ENCODE results near the gene AASDHPPT. TPM values are rescaled to one million over a fixed set of nuclear protein-coding genes. Genes with fewer than 3 reads are reported as not detected.

Gene AASDHPPT
- polyA plus RNA-seq, 1 donor from 2014 or later: 322 TPM

DNA sequence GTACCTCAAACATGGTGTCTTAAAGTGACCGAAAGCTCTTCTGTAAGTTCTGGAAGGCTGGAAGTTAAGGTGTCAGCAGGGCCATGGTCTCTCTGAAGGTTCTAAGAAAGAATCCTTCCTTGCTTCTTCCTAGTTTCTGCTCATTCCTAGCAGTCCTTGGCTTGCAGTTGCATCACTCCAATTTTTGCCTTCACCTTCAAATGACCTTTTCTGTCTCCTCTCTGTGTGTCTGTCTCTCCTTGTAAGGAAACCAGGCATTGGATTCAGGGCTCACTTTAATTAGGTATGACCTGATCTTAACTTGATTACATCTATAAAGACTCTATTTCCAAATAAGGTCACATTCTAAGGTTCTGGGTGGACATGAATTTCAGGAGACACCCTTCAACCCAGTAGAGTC is 8.7 kb downstream of the AASDHPPT start:
- H3K79me2 ChIP-seq (replicated peaks; ENCODE audit: insufficient read depth, low read length): peaks cover 79% of the 10 kb centered on the region
- H4K20me1 ChIP-seq (ENCODE audit: insufficient read depth): peaks cover 6% of the 10 kb centered on the region
- H3K27me3 ChIP-seq (ENCODE audit: insufficient read depth, low read depth, low read length): no peaks in the 10 kb centered on the region
- no peak overlapping the region for H3K4me3 ChIP-seq (ENCODE audit: low read length)
- H3F3A ChIP-seq (ENCODE audit: insufficient read depth, low read length, poor library complexity, severe bottlenecking): no peaks in the 10 kb centered on the region
- H3K9ac ChIP-seq (ENCODE audit: low read length): no peak overlapping the region
- no peak for TF ChIP-seq TAF1 (IDR thresholded peaks at IDR 0.05; ENCODE audit: low read depth)
- TF ChIP-seq, protein P1, sequence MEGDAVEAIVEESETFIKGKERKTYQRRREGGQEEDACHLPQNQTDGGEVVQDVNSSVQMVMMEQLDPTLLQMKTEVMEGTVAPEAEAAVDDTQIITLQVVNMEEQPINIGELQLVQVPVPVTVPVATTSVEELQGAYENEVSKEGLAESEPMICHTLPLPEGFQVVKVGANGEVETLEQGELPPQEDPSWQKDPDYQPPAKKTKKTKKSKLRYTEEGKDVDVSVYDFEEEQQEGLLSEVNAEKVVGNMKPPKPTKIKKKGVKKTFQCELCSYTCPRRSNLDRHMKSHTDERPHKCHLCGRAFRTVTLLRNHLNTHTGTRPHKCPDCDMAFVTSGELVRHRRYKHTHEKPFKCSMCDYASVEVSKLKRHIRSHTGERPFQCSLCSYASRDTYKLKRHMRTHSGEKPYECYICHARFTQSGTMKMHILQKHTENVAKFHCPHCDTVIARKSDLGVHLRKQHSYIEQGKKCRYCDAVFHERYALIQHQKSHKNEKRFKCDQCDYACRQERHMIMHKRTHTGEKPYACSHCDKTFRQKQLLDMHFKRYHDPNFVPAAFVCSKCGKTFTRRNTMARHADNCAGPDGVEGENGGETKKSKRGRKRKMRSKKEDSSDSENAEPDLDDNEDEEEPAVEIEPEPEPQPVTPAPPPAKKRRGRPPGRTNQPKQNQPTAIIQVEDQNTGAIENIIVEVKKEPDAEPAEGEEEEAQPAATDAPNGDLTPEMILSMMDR (IDR thresholded peaks at IDR 0.05; ENCODE audit: poor library complexity, severe bottlenecking): no peak
- no peaks in the 10 kb centered on the region for H3K36me3 ChIP-seq (ENCODE audit: insufficient read depth, low read length)
- H3K9me2 ChIP-seq (ENCODE audit: insufficient read depth, low read length): no peaks in the 10 kb centered on the region
- H3K4me2 ChIP-seq (ENCODE audit: low read length): no peak overlapping the region
- no peaks in the 10 kb centered on the region for H3K9me3 ChIP-seq (ENCODE audit: low read length)
- no peak overlapping the region for H3K27ac ChIP-seq (ENCODE audit: low read length)
- no peak overlapping the region for H2AFZ ChIP-seq (ENCODE audit: low read depth, low read length)

DNA sequence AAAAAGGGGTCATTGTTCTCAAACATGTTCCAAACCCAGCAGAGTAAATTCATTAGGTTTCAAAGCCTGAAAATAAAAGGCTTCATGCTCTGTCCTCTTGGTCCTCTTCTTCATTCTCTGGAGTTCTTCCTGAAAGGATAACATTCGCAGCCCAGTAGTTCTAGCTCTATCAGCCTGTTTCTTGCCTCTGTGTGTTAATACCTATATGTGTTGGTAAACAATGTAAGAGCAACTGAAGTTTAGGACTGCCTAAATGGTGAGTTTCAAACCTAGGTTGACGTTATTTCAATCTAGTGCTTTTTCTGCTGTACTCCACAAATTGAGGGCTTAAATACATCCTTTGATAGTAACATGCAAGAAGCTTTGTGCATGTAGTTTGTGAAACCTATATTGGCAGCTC is 9.4 kb downstream of the AASDHPPT start:
- H3K4me3 ChIP-seq (ENCODE audit: low read length): no peak overlapping the region
- H3K36me3 ChIP-seq (ENCODE audit: insufficient read depth, low read length): no peaks in the 10 kb centered on the region

More for the DNA sequence above, 9.4 kb downstream of the AASDHPPT start:
- Histone ChIP-seq H3K79me2 (replicated peaks; ENCODE audit: insufficient read depth, low read length) (peaks cover 78% of the 10 kb centered on the region), H3K27ac (ENCODE audit: low read length) (no peak overlapping the region), H3K9me3 (ENCODE audit: low read length) (no peaks in the 10 kb centered on the region), H3K27me3 (ENCODE audit: insufficient read depth, low read depth, low read length) (no peaks in the 10 kb centered on the region), H3K4me2 (ENCODE audit: low read length) (no peak overlapping the region), H2AFZ (ENCODE audit: low read depth, low read length) (no peak overlapping the region), H3F3A (ENCODE audit: insufficient read depth, low read length, poor library complexity, severe bottlenecking) (no peaks in the 10 kb centered on the region), H3K9ac (ENCODE audit: low read length) (no peak overlapping the region), H3K9me2 (ENCODE audit: insufficient read depth, low read length) (no peaks in the 10 kb centered on the region), H4K20me1 (ENCODE audit: insufficient read depth) (peaks cover 6% of the 10 kb centered on the region)
- TF ChIP-seq POLR2AphosphoS5 (IDR thresholded peaks at IDR 0.05): no peak
- TF ChIP-seq MXI1 (conservative IDR thresholded peaks at IDR 0.05; ENCODE audit: poor library complexity, severe bottlenecking): no peak
- no peak for TF ChIP-seq TAF1 (IDR thresholded peaks at IDR 0.05; ENCODE audit: low read depth)
- TF ChIP-seq RAD21 (conservative IDR thresholded peaks at IDR 0.05): no peak
- TF ChIP-seq, protein P1 (IDR thresholded peaks at IDR 0.05; ENCODE audit: poor library complexity, severe bottlenecking): no peak
- TF ChIP-seq EZH2 (IDR thresholded peaks at IDR 0.05; ENCODE audit: borderline replicate concordance, insufficient read depth, low read length, poor library complexity, severe bottlenecking): no peak
- TF ChIP-seq, protein P2, sequence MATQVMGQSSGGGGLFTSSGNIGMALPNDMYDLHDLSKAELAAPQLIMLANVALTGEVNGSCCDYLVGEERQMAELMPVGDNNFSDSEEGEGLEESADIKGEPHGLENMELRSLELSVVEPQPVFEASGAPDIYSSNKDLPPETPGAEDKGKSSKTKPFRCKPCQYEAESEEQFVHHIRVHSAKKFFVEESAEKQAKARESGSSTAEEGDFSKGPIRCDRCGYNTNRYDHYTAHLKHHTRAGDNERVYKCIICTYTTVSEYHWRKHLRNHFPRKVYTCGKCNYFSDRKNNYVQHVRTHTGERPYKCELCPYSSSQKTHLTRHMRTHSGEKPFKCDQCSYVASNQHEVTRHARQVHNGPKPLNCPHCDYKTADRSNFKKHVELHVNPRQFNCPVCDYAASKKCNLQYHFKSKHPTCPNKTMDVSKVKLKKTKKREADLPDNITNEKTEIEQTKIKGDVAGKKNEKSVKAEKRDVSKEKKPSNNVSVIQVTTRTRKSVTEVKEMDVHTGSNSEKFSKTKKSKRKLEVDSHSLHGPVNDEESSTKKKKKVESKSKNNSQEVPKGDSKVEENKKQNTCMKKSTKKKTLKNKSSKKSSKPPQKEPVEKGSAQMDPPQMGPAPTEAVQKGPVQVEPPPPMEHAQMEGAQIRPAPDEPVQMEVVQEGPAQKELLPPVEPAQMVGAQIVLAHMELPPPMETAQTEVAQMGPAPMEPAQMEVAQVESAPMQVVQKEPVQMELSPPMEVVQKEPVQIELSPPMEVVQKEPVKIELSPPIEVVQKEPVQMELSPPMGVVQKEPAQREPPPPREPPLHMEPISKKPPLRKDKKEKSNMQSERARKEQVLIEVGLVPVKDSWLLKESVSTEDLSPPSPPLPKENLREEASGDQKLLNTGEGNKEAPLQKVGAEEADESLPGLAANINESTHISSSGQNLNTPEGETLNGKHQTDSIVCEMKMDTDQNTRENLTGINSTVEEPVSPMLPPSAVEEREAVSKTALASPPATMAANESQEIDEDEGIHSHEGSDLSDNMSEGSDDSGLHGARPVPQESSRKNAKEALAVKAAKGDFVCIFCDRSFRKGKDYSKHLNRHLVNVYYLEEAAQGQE (IDR thresholded peaks at IDR 0.05; ENCODE audit: borderline replicate concordance): no peak
- no peak for TF ChIP-seq EP300 (conservative IDR thresholded peaks at IDR 0.05; ENCODE audit: poor library complexity, severe bottlenecking)
- no peak for TF ChIP-seq SMC3 (conservative IDR thresholded peaks at IDR 0.05; ENCODE audit: poor library complexity)

Measured in neural cell (in vitro differentiated cells).